ENCODE measurements around the gene VPS26C. TPM values are rescaled to one million over a fixed set of nuclear protein-coding genes. Genes with fewer than 3 reads are reported as not detected.

The VPS26C gene
- total RNA-seq, 1 donor from 2014 or later, result 27.7 TPM

GRCh38 chr21:37248298-37248697 lies 18.8 kb downstream of the VPS26C start:
- H3K9me3 ChIP-seq (ENCODE audit: control insufficient read depth in 3 of 3, low read length in 3 of 3), result no peaks in the 10 kb centered on the region
- no peak overlapping the region for H3K9ac ChIP-seq (ENCODE audit: low read depth in 1 of 3, low read length in 3 of 3)
- H3K27me3 ChIP-seq (ENCODE audit: control insufficient read depth in 3 of 3, insufficient read depth in 3 of 3, low read length in 3 of 3), result no peaks in the 10 kb centered on the region
- H3K36me3 ChIP-seq (ENCODE audit: control insufficient read depth in 3 of 3, insufficient read depth in 3 of 3, low read length in 3 of 3), result no peaks in the 10 kb centered on the region
- peaks cover 7 to 15% (median 8%) of the 10 kb centered on the region in 3 donors for H3K4me1 ChIP-seq (ENCODE audit: control insufficient read depth in 3 of 3, insufficient read depth in 3 of 3, low read length in 3 of 3)
- H3K4me3 ChIP-seq (ENCODE audit: low read length in 3 of 3), result no peak overlapping the region
- no peak overlapping the region for H3K27ac ChIP-seq (ENCODE audit: low read depth, low read length)

- H3K9ac ChIP-seq (ENCODE audit: low read depth in 1 of 3, low read length in 3 of 3), result no peak overlapping the region
Observed at GRCh38 chr21:37245151-37245550, 22.0 kb downstream of the VPS26C start.

GRCh38 chr21:37244501-37245095 lies 22.5 kb downstream of the VPS26C start:
- Histone ChIP-seq H3K27me3 (ENCODE audit: control insufficient read depth in 3 of 3, insufficient read depth in 3 of 3, low read length in 3 of 3) (no peaks in the 10 kb centered on the region), H3K4me1 (ENCODE audit: control insufficient read depth in 3 of 3, insufficient read depth in 3 of 3, low read length in 3 of 3) (peaks cover 0 to 4% (median 4%) of the 10 kb centered on the region in 3 donors), H3K36me3 (ENCODE audit: control insufficient read depth in 3 of 3, insufficient read depth in 3 of 3, low read length in 3 of 3) (peaks cover 4 to 10% (median 7%) of the 10 kb centered on the region in 3 donors), H3K9ac (ENCODE audit: low read depth in 1 of 3, low read length in 3 of 3) (no peak overlapping the region), H3K4me3 (ENCODE audit: low read length in 3 of 3) (no peak overlapping the region), H3K9me3 (ENCODE audit: control insufficient read depth in 3 of 3, low read length in 3 of 3) (no peaks in the 10 kb centered on the region), H3K27ac (ENCODE audit: low read depth, low read length) (no peak overlapping the region)

More at GRCh38 chr21:37245151-37245550, 22.0 kb downstream of the VPS26C start:
- H3K4me3 ChIP-seq (ENCODE audit: low read length in 3 of 3), result no peak overlapping the region
- H3K9me3 ChIP-seq (ENCODE audit: control insufficient read depth in 3 of 3, low read length in 3 of 3), result no peaks in the 10 kb centered on the region
- H3K27ac ChIP-seq (ENCODE audit: low read depth, low read length), result no peak overlapping the region
- H3K36me3 ChIP-seq (ENCODE audit: control insufficient read depth in 3 of 3, insufficient read depth in 3 of 3, low read length in 3 of 3), result peaks cover 3 to 4% (median 4%) of the 10 kb centered on the region in 3 donors
- H3K27me3 ChIP-seq (ENCODE audit: control insufficient read depth in 3 of 3, insufficient read depth in 3 of 3, low read length in 3 of 3), result no peaks in the 10 kb centered on the region
- peaks cover 0 to 4% (median 4%) of the 10 kb centered on the region in 3 donors for H3K4me1 ChIP-seq (ENCODE audit: control insufficient read depth in 3 of 3, insufficient read depth in 3 of 3, low read length in 3 of 3)

GRCh38 chr21:37243961-37244360 lies 23.2 kb downstream of the VPS26C start:
- H3K4me3 ChIP-seq (ENCODE audit: low read length in 3 of 3), result no peak overlapping the region
- no peaks in the 10 kb centered on the region for H3K27me3 ChIP-seq (ENCODE audit: control insufficient read depth in 3 of 3, insufficient read depth in 3 of 3, low read length in 3 of 3)
- H3K36me3 ChIP-seq (ENCODE audit: control insufficient read depth in 3 of 3, insufficient read depth in 3 of 3, low read length in 3 of 3), result peaks cover 5 to 16% (median 8%) of the 10 kb centered on the region in 3 donors
- no peaks in the 10 kb centered on the region for H3K9me3 ChIP-seq (ENCODE audit: control insufficient read depth in 3 of 3, low read length in 3 of 3)
- no peak overlapping the region for H3K27ac ChIP-seq (ENCODE audit: low read depth, low read length)
- no peak overlapping the region for H3K9ac ChIP-seq (ENCODE audit: low read depth in 1 of 3, low read length in 3 of 3)
- H3K4me1 ChIP-seq (ENCODE audit: control insufficient read depth in 3 of 3, insufficient read depth in 3 of 3, low read length in 3 of 3), result peaks cover 0 to 4% (median 4%) of the 10 kb centered on the region in 3 donors

GRCh38 chr21:37241426-37241825 lies 25.7 kb downstream of the VPS26C start:
- H3K27ac ChIP-seq (ENCODE audit: low read depth, low read length), result no peak overlapping the region
- H3K4me1 ChIP-seq (ENCODE audit: control insufficient read depth in 3 of 3, insufficient read depth in 3 of 3, low read length in 3 of 3), result peaks cover 0 to 4% (median 4%) of the 10 kb centered on the region in 3 donors
- peaks cover 8 to 38% (median 24%) of the 10 kb centered on the region in 3 donors for H3K36me3 ChIP-seq (ENCODE audit: control insufficient read depth in 3 of 3, insufficient read depth in 3 of 3, low read length in 3 of 3)
- H3K27me3 ChIP-seq (ENCODE audit: control insufficient read depth in 3 of 3, insufficient read depth in 3 of 3, low read length in 3 of 3), result no peaks in the 10 kb centered on the region
- no peak overlapping the region for H3K4me3 ChIP-seq (ENCODE audit: low read length in 3 of 3)
- no peak overlapping the region for H3K9ac ChIP-seq (ENCODE audit: low read depth in 1 of 3, low read length in 3 of 3)
- no peaks in the 10 kb centered on the region for H3K9me3 ChIP-seq (ENCODE audit: control insufficient read depth in 3 of 3, low read length in 3 of 3)

- Histone ChIP-seq H3K9ac (ENCODE audit: low read depth in 1 of 3, low read length in 3 of 3) (no peak overlapping the region), H3K36me3 (ENCODE audit: control insufficient read depth in 3 of 3, insufficient read depth in 3 of 3, low read length in 3 of 3) (peaks cover 8 to 38% (median 24%) of the 10 kb centered on the region in 3 donors), H3K4me1 (ENCODE audit: control insufficient read depth in 3 of 3, insufficient read depth in 3 of 3, low read length in 3 of 3) (peaks cover 0 to 4% (median 4%) of the 10 kb centered on the region in 3 donors), H3K4me3 (ENCODE audit: low read length in 3 of 3) (no peak overlapping the region), H3K27me3 (ENCODE audit: control insufficient read depth in 3 of 3, insufficient read depth in 3 of 3, low read length in 3 of 3) (no peaks in the 10 kb centered on the region), H3K9me3 (ENCODE audit: control insufficient read depth in 3 of 3, low read length in 3 of 3) (no peaks in the 10 kb centered on the region), H3K27ac (ENCODE audit: low read depth, low read length) (no peak overlapping the region)
Observed at GRCh38 chr21:37240978-37241377, 26.2 kb downstream of the VPS26C start.

- H3K4me1 ChIP-seq (ENCODE audit: control insufficient read depth in 3 of 3, insufficient read depth in 3 of 3, low read length in 3 of 3), result no peaks in the 10 kb centered on the region
- no peak overlapping the region for H3K27ac ChIP-seq (ENCODE audit: low read depth, low read length)
- H3K27me3 ChIP-seq (ENCODE audit: control insufficient read depth in 3 of 3, insufficient read depth in 3 of 3, low read length in 3 of 3), result no peaks in the 10 kb centered on the region
- H3K36me3 ChIP-seq (ENCODE audit: control insufficient read depth in 3 of 3, insufficient read depth in 3 of 3, low read length in 3 of 3), result peaks cover 19 to 49% (median 38%) of the 10 kb centered on the region in 3 donors
- H3K9me3 ChIP-seq (ENCODE audit: control insufficient read depth in 3 of 3, low read length in 3 of 3), result no peaks in the 10 kb centered on the region
- no peak overlapping the region for H3K9ac ChIP-seq (ENCODE audit: low read depth in 1 of 3, low read length in 3 of 3)
- H3K4me3 ChIP-seq (ENCODE audit: low read length in 3 of 3), result no peak overlapping the region
Observed at GRCh38 chr21:37237764-37238163, 29.4 kb downstream of the VPS26C start.

GRCh38 chr21:37237346-37237745 lies 29.8 kb downstream of the VPS26C start:
- Histone ChIP-seq H3K9me3 (ENCODE audit: control insufficient read depth in 3 of 3, low read length in 3 of 3) (no peaks in the 10 kb centered on the region), H3K9ac (ENCODE audit: low read depth in 1 of 3, low read length in 3 of 3) (no peak overlapping the region), H3K27me3 (ENCODE audit: control insufficient read depth in 3 of 3, insufficient read depth in 3 of 3, low read length in 3 of 3) (no peaks in the 10 kb centered on the region), H3K36me3 (ENCODE audit: control insufficient read depth in 3 of 3, insufficient read depth in 3 of 3, low read length in 3 of 3) (peaks cover 21 to 54% (median 42%) of the 10 kb centered on the region in 3 donors), H3K4me1 (ENCODE audit: control insufficient read depth in 3 of 3, insufficient read depth in 3 of 3, low read length in 3 of 3) (no peaks in the 10 kb centered on the region), H3K4me3 (ENCODE audit: low read length in 3 of 3) (no peak overlapping the region), H3K27ac (ENCODE audit: low read depth, low read length) (no peak overlapping the region)

- Histone ChIP-seq H3K27me3 (ENCODE audit: control insufficient read depth in 3 of 3, insufficient read depth in 3 of 3, low read length in 3 of 3) (no peaks in the 10 kb centered on the region), H3K27ac (ENCODE audit: low read depth, low read length) (no peak overlapping the region), H3K4me1 (ENCODE audit: control insufficient read depth in 3 of 3, insufficient read depth in 3 of 3, low read length in 3 of 3) (no peaks in the 10 kb centered on the region), H3K9ac (ENCODE audit: low read depth in 1 of 3, low read length in 3 of 3) (no peak overlapping the region), H3K9me3 (ENCODE audit: control insufficient read depth in 3 of 3, low read length in 3 of 3) (no peaks in the 10 kb centered on the region), H3K4me3 (ENCODE audit: low read length in 3 of 3) (no peak overlapping the region), H3K36me3 (ENCODE audit: control insufficient read depth in 3 of 3, insufficient read depth in 3 of 3, low read length in 3 of 3) (peaks cover 36 to 67% (median 59%) of the 10 kb centered on the region in 3 donors)
Observed at GRCh38 chr21:37233551-37234146, 33.5 kb downstream of the VPS26C start.

- Histone ChIP-seq H3K9ac (ENCODE audit: low read depth in 1 of 3, low read length in 3 of 3) (no peak overlapping the region), H3K9me3 (ENCODE audit: control insufficient read depth in 3 of 3, low read length in 3 of 3) (no peaks in the 10 kb centered on the region), H3K27ac (ENCODE audit: low read depth, low read length) (no peak overlapping the region), H3K4me1 (ENCODE audit: control insufficient read depth in 3 of 3, insufficient read depth in 3 of 3, low read length in 3 of 3) (no peaks in the 10 kb centered on the region), H3K27me3 (ENCODE audit: control insufficient read depth in 3 of 3, insufficient read depth in 3 of 3, low read length in 3 of 3) (no peaks in the 10 kb centered on the region), H3K4me3 (ENCODE audit: low read length in 3 of 3) (no peak overlapping the region), H3K36me3 (ENCODE audit: control insufficient read depth in 3 of 3, insufficient read depth in 3 of 3, low read length in 3 of 3) (peaks cover 46 to 68% (median 61%) of the 10 kb centered on the region in 3 donors)
Observed at GRCh38 chr21:37232274-37233018, 34.7 kb downstream of the VPS26C start.
